ENCODE data around the gene DNAJC24. TPM values are rescaled to one million over a fixed set of nuclear protein-coding genes. Genes with fewer than 3 reads are reported as not detected.

Gene DNAJC24
- total RNA-seq, 1 donor from 2014 or later, result 26.3 TPM

GRCh38 chr11:31419138-31419537 is 49.5 kb downstream of the DNAJC24 start:
- H3K4me1 Mint-ChIP-seq, result no peaks in the 10 kb centered on the region
- POLR2A ChIA-PET, result no interaction called here
- H3K4me3 Mint-ChIP-seq, result no peak overlapping the region
- H3K27ac Mint-ChIP-seq, result no peak overlapping the region
- no peak for TF ChIP-seq CTCF (IDR thresholded peaks at IDR 0.05)
- intact Hi-C loops (cut with micrococcal nuclease), result no loop called here
- peaks cover 18% of the 10 kb centered on the region for H3K36me3 Mint-ChIP-seq (ENCODE audit: low read depth)
- DNase-seq, result no peak
- no peak for ATAC-seq (ENCODE audit: low read depth)
- H3K27me3 Mint-ChIP-seq, result no peaks in the 10 kb centered on the region
- H3K9me3 Mint-ChIP-seq, result no peaks in the 10 kb centered on the region
- CTCF ChIA-PET, result no interaction called here

- CTCF ChIA-PET, result no interaction called here
- H3K4me1 Mint-ChIP-seq, result no peaks in the 10 kb centered on the region
- POLR2A ChIA-PET, result no interaction called here
- no peak overlapping the region for H3K4me3 Mint-ChIP-seq
- ATAC-seq (ENCODE audit: low read depth) (no peak), DNase-seq (no peak)
- H3K27ac Mint-ChIP-seq, result no peak overlapping the region
- peaks cover 15% of the 10 kb centered on the region for H3K36me3 Mint-ChIP-seq (ENCODE audit: low read depth)
- H3K9me3 Mint-ChIP-seq, result no peaks in the 10 kb centered on the region
- TF ChIP-seq CTCF (IDR thresholded peaks at IDR 0.05), result no peak
- H3K27me3 Mint-ChIP-seq, result no peaks in the 10 kb centered on the region
- intact Hi-C loops (cut with micrococcal nuclease), result no loop called here
Observed at GRCh38 chr11:31419669-31420068, 50.0 kb downstream of the DNAJC24 start.

GRCh38 chr11:31421820-31422219 is 52.2 kb downstream of the DNAJC24 start:
- H3K27me3 Mint-ChIP-seq, result no peaks in the 10 kb centered on the region
- H3K4me1 Mint-ChIP-seq, result no peaks in the 10 kb centered on the region
- no peak for TF ChIP-seq CTCF (IDR thresholded peaks at IDR 0.05)
- ChIA-PET POLR2A (no interaction called here), CTCF (no interaction called here)
- H3K36me3 Mint-ChIP-seq (ENCODE audit: low read depth), result peaks cover 8% of the 10 kb centered on the region
- no peak overlapping the region for H3K27ac Mint-ChIP-seq
- H3K4me3 Mint-ChIP-seq, result no peak overlapping the region
- no peaks in the 10 kb centered on the region for H3K9me3 Mint-ChIP-seq
- ATAC-seq (ENCODE audit: low read depth), result no peak
- intact Hi-C loops (cut with micrococcal nuclease), result no loop called here
- DNase-seq, result no peak

GRCh38 chr11:31422703-31423102 is 53.0 kb downstream of the DNAJC24 start:
- ATAC-seq (ENCODE audit: low read depth) (no peak), DNase-seq (no peak)
- CTCF ChIA-PET, result no interaction called here
- no peak overlapping the region for H3K4me3 Mint-ChIP-seq
- H3K4me1 Mint-ChIP-seq, result no peaks in the 10 kb centered on the region
- intact Hi-C loops (cut with micrococcal nuclease), result no loop called here
- no peak overlapping the region for H3K27ac Mint-ChIP-seq
- no peak for TF ChIP-seq CTCF (IDR thresholded peaks at IDR 0.05)
- peaks cover 12% of the 10 kb centered on the region for H3K36me3 Mint-ChIP-seq (ENCODE audit: low read depth)
- no peaks in the 10 kb centered on the region for H3K27me3 Mint-ChIP-seq
- no peaks in the 10 kb centered on the region for H3K9me3 Mint-ChIP-seq
- POLR2A ChIA-PET, result no interaction called here

- H3K4me3 Mint-ChIP-seq, result no peak overlapping the region
- intact Hi-C loops (cut with micrococcal nuclease), result no loop called here
- H3K9me3 Mint-ChIP-seq, result no peaks in the 10 kb centered on the region
- no peak for DNase-seq
- CTCF ChIA-PET, result no interaction called here
- ATAC-seq (ENCODE audit: low read depth), result no peak
- no peak overlapping the region for H3K27ac Mint-ChIP-seq
- H3K4me1 Mint-ChIP-seq, result no peaks in the 10 kb centered on the region
- peaks cover 19% of the 10 kb centered on the region for H3K36me3 Mint-ChIP-seq (ENCODE audit: low read depth)
- H3K27me3 Mint-ChIP-seq, result no peaks in the 10 kb centered on the region
- no peak for TF ChIP-seq CTCF (IDR thresholded peaks at IDR 0.05)
- POLR2A ChIA-PET, result no interaction called here
Observed at GRCh38 chr11:31424652-31425051, 55.0 kb downstream of the DNAJC24 start.
